Measurements from ENCODE around the gene PTPN5.
A peak's percentile ranks its signal among the peaks of the same experiment; 100 is the strongest.

Gene PTPN5

GRCh38 chr11:18705651-18706281 is 85.8 kb downstream of the PTPN5 start:
- Histone ChIP-seq H3K9me3 (ENCODE audit: low read depth, low read length) (no peaks in the 10 kb centered on the region), H3K9ac (ENCODE audit: insufficient read length) (no peak overlapping the region), H3K27ac (no peak overlapping the region), H3K4me3 (peak overlapping the region; percentile 25; the same call in 1 of the 2 replicates), H3K36me3 (ENCODE audit: insufficient read depth, low read length) (no peaks in the 10 kb centered on the region)
- no peak for TF ChIP-seq POLR2AphosphoS5 (IDR thresholded peaks at IDR 0.05; ENCODE audit: borderline replicate concordance, low read depth, low read length)
- no peak for TF ChIP-seq FOXP2 (optimal IDR thresholded peaks at IDR 0.05; ENCODE audit: control extremely low read depth, extremely low read length, insufficient read depth)
- no peak for DNase-seq (ENCODE audit: low read depth, low spot score)

DNA sequence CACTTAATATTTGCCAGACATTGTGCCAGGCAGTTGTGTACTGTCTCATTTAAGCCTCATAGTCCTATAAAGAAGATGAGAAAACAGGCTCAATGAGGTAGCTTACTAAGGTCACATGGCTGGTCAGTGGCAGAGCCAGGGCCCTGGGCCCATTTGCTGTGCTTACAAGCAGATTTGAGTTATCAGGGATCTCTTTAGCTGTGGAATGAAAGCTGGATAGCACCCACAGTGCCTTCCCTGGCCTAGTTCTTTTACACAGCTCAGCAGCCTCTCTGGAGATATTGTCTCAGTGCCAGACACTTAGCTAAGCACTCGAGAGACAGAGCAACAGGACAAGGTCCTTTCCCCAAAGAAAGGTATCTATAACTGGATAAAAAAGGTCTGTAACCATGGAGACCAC is 86.9 kb downstream of the PTPN5 start:
- H3K27ac ChIP-seq: no peak overlapping the region
- no peaks in the 10 kb centered on the region for H3K9me3 ChIP-seq (ENCODE audit: low read depth, low read length)
- H3K4me3 ChIP-seq: no peak overlapping the region
- TF ChIP-seq POLR2AphosphoS5 (IDR thresholded peaks at IDR 0.05; ENCODE audit: borderline replicate concordance, low read depth, low read length) (no peak), EZH2 (IDR thresholded peaks at IDR 0.05) (no peak), FOXP2 (optimal IDR thresholded peaks at IDR 0.05; ENCODE audit: control extremely low read depth, extremely low read length, insufficient read depth) (no peak)
- H3K9ac ChIP-seq (ENCODE audit: insufficient read length): no peak overlapping the region
- no peak for DNase-seq (ENCODE audit: low read depth, low spot score)
- no peaks in the 10 kb centered on the region for H3K36me3 ChIP-seq (ENCODE audit: insufficient read depth, low read length)

- Histone ChIP-seq H3K27ac (no peak overlapping the region), H3K4me3 (no peak overlapping the region), H3K9ac (ENCODE audit: insufficient read length) (no peak overlapping the region), H3K9me3 (ENCODE audit: low read depth, low read length) (no peaks in the 10 kb centered on the region), H3K36me3 (ENCODE audit: insufficient read depth, low read length) (no peaks in the 10 kb centered on the region)
- TF ChIP-seq EZH2 (IDR thresholded peaks at IDR 0.05): no peak
- TF ChIP-seq POLR2AphosphoS5 (IDR thresholded peaks at IDR 0.05; ENCODE audit: borderline replicate concordance, low read depth, low read length): no peak
- no peak for TF ChIP-seq FOXP2 (optimal IDR thresholded peaks at IDR 0.05; ENCODE audit: control extremely low read depth, extremely low read length, insufficient read depth)
- no peak for DNase-seq (ENCODE audit: low read depth, low spot score)
These were observed 87.5 kb downstream of the PTPN5 start for GRCh38 chr11:18704045-18704645.

GRCh38 chr11:18703001-18703763 is 88.4 kb downstream of the PTPN5 start:
- H3K36me3 ChIP-seq (ENCODE audit: insufficient read depth, low read length): no peaks in the 10 kb centered on the region
- no peak for DNase-seq (ENCODE audit: low read depth, low spot score)
- TF ChIP-seq POLR2AphosphoS5 (IDR thresholded peaks at IDR 0.05; ENCODE audit: borderline replicate concordance, low read depth, low read length) (no peak), FOXP2 (optimal IDR thresholded peaks at IDR 0.05; ENCODE audit: control extremely low read depth, extremely low read length, insufficient read depth) (no peak), EZH2 (IDR thresholded peaks at IDR 0.05) (no peak)

DNA sequence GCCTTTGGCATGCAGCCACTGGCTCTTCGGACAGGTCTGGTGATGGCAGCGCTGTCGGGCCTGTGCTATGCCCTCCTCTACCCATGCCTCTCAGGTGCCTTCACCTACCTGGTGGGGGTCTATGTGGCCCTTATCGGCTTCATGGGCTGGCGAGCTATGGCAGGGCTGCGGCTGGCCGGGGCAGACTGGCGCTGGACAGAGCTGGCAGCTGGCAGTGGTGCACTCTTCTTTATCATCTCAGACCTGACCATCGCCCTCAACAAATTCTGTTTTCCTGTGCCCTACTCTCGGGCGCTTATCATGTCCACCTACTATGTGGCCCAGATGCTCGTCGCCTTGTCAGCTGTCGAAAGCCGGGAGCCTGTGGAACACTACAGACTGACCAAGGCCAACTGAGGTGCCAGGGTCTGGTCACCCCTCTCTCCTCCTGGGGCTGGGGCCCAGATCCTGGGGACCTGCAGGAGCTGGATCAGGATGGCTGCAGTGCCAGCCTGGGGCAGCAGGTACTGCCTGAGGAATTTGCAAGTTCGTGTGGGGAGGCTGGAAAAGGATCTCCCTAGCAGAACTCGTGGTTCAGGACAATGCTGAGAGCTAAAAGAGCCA is 89.9 kb downstream of the PTPN5 start:
- Histone ChIP-seq H3K9ac (ENCODE audit: insufficient read length) (no peak overlapping the region), H3K4me3 (no peak overlapping the region), H3K27ac (no peak overlapping the region), H3K9me3 (ENCODE audit: low read depth, low read length) (no peaks in the 10 kb centered on the region), H3K36me3 (ENCODE audit: insufficient read depth, low read length) (no peaks in the 10 kb centered on the region)
- no peak for DNase-seq (ENCODE audit: low read depth, low spot score)
- no peak for TF ChIP-seq POLR2AphosphoS5 (IDR thresholded peaks at IDR 0.05; ENCODE audit: borderline replicate concordance, low read depth, low read length)
- TF ChIP-seq EZH2 (IDR thresholded peaks at IDR 0.05): no peak

More at GRCh38 chr11:18703001-18703763, 88.4 kb downstream of the PTPN5 start:
- no peak overlapping the region for H3K27ac ChIP-seq
- H3K9me3 ChIP-seq (ENCODE audit: low read depth, low read length): no peaks in the 10 kb centered on the region
- H3K9ac ChIP-seq (ENCODE audit: insufficient read length): no peak overlapping the region
- no peak overlapping the region for H3K4me3 ChIP-seq

DNA sequence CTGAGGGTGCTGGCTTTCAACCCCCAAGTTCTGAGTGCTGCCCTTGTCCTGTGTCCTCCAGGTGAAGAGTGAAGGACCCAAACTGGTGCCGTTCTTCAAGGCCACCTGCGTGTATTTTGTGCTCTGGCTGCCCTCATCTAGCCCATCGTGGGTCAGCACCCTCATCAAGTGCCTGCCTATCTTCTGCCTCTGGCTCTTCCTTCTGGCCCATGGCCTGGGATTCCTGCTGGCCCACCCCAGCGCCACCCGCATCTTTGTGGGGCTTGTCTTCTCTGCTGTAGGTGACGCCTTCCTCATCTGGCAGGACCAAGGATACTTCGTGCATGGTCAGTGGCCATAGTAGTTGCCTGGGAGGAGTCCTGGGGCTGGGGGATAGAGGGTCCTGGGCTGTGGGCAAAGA is 90.7 kb downstream of the PTPN5 start:
- no peaks in the 10 kb centered on the region for H3K9me3 ChIP-seq (ENCODE audit: low read depth, low read length)
- no peak overlapping the region for H3K4me3 ChIP-seq
- no peak for DNase-seq (ENCODE audit: low read depth, low spot score)
- no peak overlapping the region for H3K9ac ChIP-seq (ENCODE audit: insufficient read length)
- TF ChIP-seq EZH2 (IDR thresholded peaks at IDR 0.05) (no peak), POLR2AphosphoS5 (IDR thresholded peaks at IDR 0.05; ENCODE audit: borderline replicate concordance, low read depth, low read length) (no peak), FOXP2 (optimal IDR thresholded peaks at IDR 0.05; ENCODE audit: control extremely low read depth, extremely low read length, insufficient read depth) (no peak)
- no peaks in the 10 kb centered on the region for H3K36me3 ChIP-seq (ENCODE audit: insufficient read depth, low read length)
- no peak overlapping the region for H3K27ac ChIP-seq

- Histone ChIP-seq H3K27ac (no peak overlapping the region), H3K9ac (ENCODE audit: insufficient read length) (no peak overlapping the region), H3K9me3 (ENCODE audit: low read depth, low read length) (no peaks in the 10 kb centered on the region), H3K4me3 (no peak overlapping the region), H3K36me3 (ENCODE audit: insufficient read depth, low read length) (no peaks in the 10 kb centered on the region)
- DNase-seq (ENCODE audit: low read depth, low spot score): no peak
- TF ChIP-seq FOXP2 (optimal IDR thresholded peaks at IDR 0.05; ENCODE audit: control extremely low read depth, extremely low read length, insufficient read depth): no peak
- no peak for TF ChIP-seq EZH2 (IDR thresholded peaks at IDR 0.05)
- no peak for TF ChIP-seq POLR2AphosphoS5 (IDR thresholded peaks at IDR 0.05; ENCODE audit: borderline replicate concordance, low read depth, low read length)
These were observed 91.2 kb downstream of the PTPN5 start for GRCh38 chr11:18700375-18700774.

GRCh38 chr11:18699848-18700261 is 91.7 kb downstream of the PTPN5 start:
- no peaks in the 10 kb centered on the region for H3K9me3 ChIP-seq (ENCODE audit: low read depth, low read length)
- H3K36me3 ChIP-seq (ENCODE audit: insufficient read depth, low read length): no peaks in the 10 kb centered on the region
- no peak for DNase-seq (ENCODE audit: low read depth, low spot score)
- TF ChIP-seq POLR2AphosphoS5 (IDR thresholded peaks at IDR 0.05; ENCODE audit: borderline replicate concordance, low read depth, low read length) (no peak), EZH2 (IDR thresholded peaks at IDR 0.05) (no peak)
- H3K4me3 ChIP-seq: no peak overlapping the region
- no peak overlapping the region for H3K27ac ChIP-seq
- no peak overlapping the region for H3K9ac ChIP-seq (ENCODE audit: insufficient read length)
